Lung (tissue), 12 donors: Measurements from ENCODE around the gene PTPN3. TPM values are rescaled to one million over a fixed set of nuclear protein-coding genes. Genes with fewer than 3 reads are reported as not detected.

Experiments used
- ATAC-seq: fragments of 200-7000 bp; cut with Tn5 transposase; one replicate; pipeline ENCODE4 v1.9.1; 2020; ENCODE audit warnings: moderate number of reproducible peaks; ENCODE audit not compliant: insufficient read depth, low FRiP score
- DNase-seq, 3 donors: peaks; one replicate each; pipeline ENCODE4 v3.0.0-alpha.2; 2013 to 2017
- H3K27ac ChIP-seq, 2 donors: one replicate each; pipeline ENCODE4 v1.5.1; 2013; ENCODE audit warnings: mild to moderate bottlenecking in 2 of 2, moderate library complexity in 2 of 2, control low read depth in 1 of 2, inconsistent platforms in 1 of 2, low read depth in 1 of 2, low read length in 1 of 2
- H3K27me3 ChIP-seq, 3 donors: one replicate each; pipeline ENCODE4 v1.5.1; 2013; ENCODE audit warnings: low read length in 2 of 3; ENCODE audit not compliant: control insufficient read depth in 3 of 3, insufficient read depth in 3 of 3
- H3K36me3 ChIP-seq, 4 donors: one replicate each; pipeline ENCODE4 v1.5.1; 2013; ENCODE audit warnings: low read length in 4 of 4, mild to moderate bottlenecking in 1 of 4, moderate library complexity in 1 of 4; ENCODE audit not compliant: control insufficient read depth in 4 of 4, insufficient read depth in 4 of 4
- H3K4me1 ChIP-seq, 5 donors: one replicate each; pipeline ENCODE4 v1.5.1; 2013; ENCODE audit warnings: low read length in 5 of 5, mild to moderate bottlenecking in 2 of 5, moderate library complexity in 1 of 5; ENCODE audit not compliant: control insufficient read depth in 5 of 5, insufficient read depth in 5 of 5
- H3K4me3 ChIP-seq: one replicate; pipeline ENCODE4 v1.5.1; 2013; ENCODE audit warnings: mild to moderate bottlenecking, control low read depth, moderate library complexity
- H3K9ac ChIP-seq, 2 donors: one replicate each; pipeline ENCODE4 v1.5.1; 2013; ENCODE audit warnings: low read length in 2 of 2, control low read depth in 1 of 2; ENCODE audit not compliant: insufficient read depth in 1 of 2
- H3K9me3 ChIP-seq, 4 donors: one replicate each; pipeline ENCODE4 v1.5.1; 2013; ENCODE audit warnings: low read length in 3 of 4, mild to moderate bottlenecking in 1 of 4, moderate library complexity in 1 of 4; ENCODE audit not compliant: control insufficient read depth in 4 of 4, insufficient read depth in 3 of 4
- CTCF ChIP-seq: IDR thresholded peaks from 2 replicates; pipeline ENCODE4 v1.5.1; 2012; ENCODE audit warnings: mild to moderate bottlenecking; ENCODE audit errors: control extremely low read depth, extremely low read depth
- WGBS, 2 donors: extraction: QIAGEN DNeasy Blood & Tissue Kit; methylation state at CpG; one replicate each; pipeline ENCODE4 v1.1.7; 2013; 5-methylcytosine and 5-hydroxymethylcytosine counted together
- polyA plus RNA-seq, 2 donors: library from polyadenylated mRNA; stranded (reverse); fragments of 200-250 nt; gene quantifications; one replicate each; pipeline ENCODE4 v1.2.1, GENCODE V29; 2013
- total RNA-seq, 2 donors: library from RNA; depleted of rRNA in 1 of 2; stranded (reverse); fragments of >200 nt in 1 of 2; gene quantifications; one replicate each; pipeline ENCODE4 v1.2.1, GENCODE V29; 2014 to 2021
- donor health status: control.
- donor health status: control.
- donor health status: Bipolar disorder and iron deficiency.
- donor health status: healthy.
- donor health status: DM: yes; HTN: yes; CAD: no.

Gene PTPN3
- total and polyA plus RNA-seq, 4 donors: 5.7 to 16.9 (median 11.2) TPM

- DNase-seq (no peak), ATAC-seq (no peak)
- Histone ChIP-seq H3K9me3 (no peaks in the 10 kb centered on the region), H3K4me1 (peaks cover 0 to 6% (median 0%) of the 10 kb centered on the region in 5 donors), H3K36me3 (peaks cover 0 to 9% (median 1%) of the 10 kb centered on the region in 4 donors), H3K27me3 (no peaks in the 10 kb centered on the region), H3K4me3 (no peak overlapping the region), H3K27ac (no peak overlapping the region), H3K9ac (no peak overlapping the region)
- no peak for TF ChIP-seq CTCF
- WGBS, 2 donors: 92 to 95% methylated on average over 9 of the region's 9 CpGs
These were observed 71.3 kb downstream of the PTPN3 start for GRCh38 chr9:109426626-109427402.

GRCh38 chr9:109424618-109425017 is 73.5 kb downstream of the PTPN3 start:
- H3K27me3 ChIP-seq: no peaks in the 10 kb centered on the region
- ATAC-seq: no peak
- no peak for TF ChIP-seq CTCF

GRCh38 chr9:109423877-109424276 is 74.2 kb downstream of the PTPN3 start:
- DNase-seq (no peak), ATAC-seq (no peak)
- Histone ChIP-seq H3K27me3 (no peaks in the 10 kb centered on the region), H3K36me3 (peaks cover 0 to 4% (median 1%) of the 10 kb centered on the region in 4 donors), H3K9ac (no peak overlapping the region), H3K9me3 (no peaks in the 10 kb centered on the region), H3K4me1 (peaks cover 0 to 2% (median 0%) of the 10 kb centered on the region in 5 donors), H3K4me3 (no peak overlapping the region), H3K27ac (no peak overlapping the region)
- no peak for TF ChIP-seq CTCF
- 76 to 78% methylated on average over 1 of the region's 1 CpG for WGBS, 2 donors

More at GRCh38 chr9:109424618-109425017, 73.5 kb downstream of the PTPN3 start:
- no peak for DNase-seq
- H3K9me3 ChIP-seq: no peaks in the 10 kb centered on the region
- no peak overlapping the region for H3K27ac ChIP-seq
- H3K4me3 ChIP-seq: no peak overlapping the region
- peaks cover 0 to 3% (median under 1%) of the 10 kb centered on the region in 4 donors for H3K36me3 ChIP-seq
- H3K4me1 ChIP-seq: peaks cover 0 to 6% (median 0%) of the 10 kb centered on the region in 5 donors
- H3K9ac ChIP-seq: no peak overlapping the region
